ENCODE data around the gene LYL1.
A peak's percentile ranks its signal among the peaks of the same experiment; 100 is the strongest.

The LYL1 gene

GRCh38 chr19:13104360-13104847 is 1.7 kb upstream of the LYL1 start:
- DNase-seq: no peak

GRCh38 chr19:13103581-13104359 is 1.1 kb upstream of the LYL1 start:
- no peak for DNase-seq

DNA sequence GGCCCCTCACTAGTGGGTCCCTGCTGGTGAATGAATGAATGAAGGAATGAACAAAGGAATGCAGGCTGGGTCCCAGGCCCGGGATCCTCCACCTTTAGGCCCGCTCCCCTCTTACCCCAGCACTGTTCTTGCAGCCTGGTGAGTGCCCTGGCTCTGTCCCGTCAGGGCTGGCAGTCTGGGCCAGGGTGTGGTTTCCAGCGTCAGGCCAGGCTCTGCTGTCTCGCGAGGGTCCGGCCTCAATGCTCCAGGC is 317 bp downstream of the LYL1 start:
- DNase-seq: no peak

DNA sequence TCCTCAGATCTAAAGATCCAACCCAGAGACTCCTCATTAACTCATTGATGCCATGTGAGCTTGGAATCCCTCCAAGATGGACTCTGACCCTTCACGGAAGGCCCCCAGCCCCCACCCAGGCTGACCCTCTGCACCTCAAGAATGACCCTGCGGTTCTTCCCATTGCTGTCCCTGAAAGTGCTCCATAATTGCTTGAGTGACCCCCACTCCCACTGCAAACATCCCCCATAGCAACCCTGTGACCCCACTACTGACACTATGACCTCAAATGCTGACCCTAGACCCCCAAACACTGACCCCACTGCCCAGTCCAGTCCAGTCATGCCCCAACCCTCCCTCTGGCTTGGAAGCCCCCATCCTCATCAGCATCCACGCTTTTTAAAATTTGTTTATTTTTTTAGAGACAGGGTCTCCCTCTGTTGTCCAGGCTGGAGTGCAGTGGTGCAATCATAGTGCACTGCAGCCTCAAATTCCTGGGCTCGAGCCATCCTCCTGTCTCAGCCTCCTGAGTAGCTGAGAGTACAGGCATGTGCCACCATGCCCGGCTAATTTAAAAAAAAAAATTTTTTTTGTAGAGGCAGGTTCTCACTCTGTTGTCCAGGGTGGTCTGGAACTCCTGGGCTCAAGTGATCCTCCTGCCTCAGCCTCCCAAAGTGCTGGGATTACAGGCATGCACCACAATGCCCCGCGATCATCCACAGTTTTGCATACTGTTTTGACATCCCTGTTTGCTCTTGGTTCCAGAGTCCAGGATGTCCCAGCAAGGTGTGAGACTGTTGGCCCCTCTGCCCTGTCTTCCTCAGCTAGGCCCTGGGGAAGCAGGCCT is 855 bp downstream of the LYL1 start:
- DNase-seq: no peak

GRCh38 chr19:13100841-13101589 is 1.6 kb downstream of the LYL1 start:
- DNase-seq: no peak

GRCh38 chr19:13100031-13100588 is 2.5 kb downstream of the LYL1 start:
- peak; percentile 32 for DNase-seq

DNA sequence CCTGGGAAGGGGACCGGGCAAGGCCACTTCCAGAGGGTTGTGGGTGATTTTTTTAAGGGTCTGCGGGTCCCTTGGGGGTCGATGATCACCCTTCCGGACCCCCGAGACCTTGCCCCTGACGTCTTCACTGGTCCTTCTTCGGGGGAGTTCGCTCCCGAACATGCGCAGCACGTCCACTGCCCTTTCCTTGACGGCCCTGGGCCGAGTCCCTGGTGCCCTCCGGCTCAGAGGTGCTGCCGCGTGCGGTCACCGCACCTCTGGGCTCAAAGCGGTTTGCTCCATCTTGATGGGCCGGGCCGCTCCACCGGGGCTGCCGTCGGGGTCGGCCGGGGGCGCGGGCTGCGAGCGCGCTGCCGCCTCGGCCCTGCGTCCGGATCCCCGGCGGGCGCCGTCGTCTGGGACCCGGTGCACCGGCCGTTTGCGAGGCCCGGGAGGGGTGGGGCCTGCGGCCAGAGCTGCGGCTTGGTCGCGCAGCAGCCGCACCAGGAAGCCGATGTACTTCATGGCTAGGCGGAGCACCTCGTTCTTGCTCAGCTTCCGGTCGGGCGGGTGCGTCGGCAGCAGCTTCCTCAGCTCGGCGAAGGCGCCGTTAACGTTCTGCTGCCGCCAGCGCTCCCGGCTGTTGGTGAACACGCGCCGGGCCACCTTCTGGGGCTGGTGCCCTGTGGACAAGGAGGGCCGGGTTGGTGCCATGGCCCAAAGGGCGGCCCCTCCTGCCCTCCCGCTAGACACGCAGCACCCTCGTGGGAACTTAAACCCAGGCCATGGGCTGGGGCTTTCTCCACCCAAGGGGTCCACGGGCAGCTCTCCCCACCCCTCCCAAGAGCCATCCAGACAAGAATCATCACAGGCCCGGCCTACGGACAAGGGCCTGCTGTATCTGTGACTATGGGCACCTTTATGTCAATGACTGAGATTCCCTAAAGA is 3.3 kb downstream of the LYL1 start:
- DNase-seq: peak; percentile 62

GRCh38 chr19:13098277-13099072 is 4.2 kb downstream of the LYL1 start:
- peak; percentile 76 for DNase-seq

- no peak for DNase-seq
Observed at GRCh38 chr19:13097463-13098258, 5.0 kb downstream of the LYL1 start.

DNA sequence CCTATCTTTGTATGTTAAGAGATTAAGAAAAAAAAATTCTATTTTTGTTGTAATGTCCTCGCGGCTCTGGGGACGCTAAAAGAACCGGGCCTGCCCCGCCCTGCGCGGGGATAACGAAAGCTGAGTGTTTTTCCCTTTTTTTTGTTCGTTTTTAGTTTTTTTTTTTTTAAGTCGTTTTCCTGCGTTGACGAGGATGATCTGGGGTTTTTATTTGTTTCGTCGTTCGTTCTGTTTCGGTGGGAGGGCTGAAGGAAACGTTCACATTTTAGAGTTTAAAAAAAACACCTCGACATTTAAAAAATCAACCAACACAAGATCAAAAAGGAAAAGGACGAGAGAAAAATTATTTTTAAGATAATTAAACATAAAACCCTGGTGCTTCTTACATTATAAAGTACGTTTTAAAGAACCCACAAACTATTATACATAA is 5.6 kb downstream of the LYL1 start:
- DNase-seq: no peak

DNA sequence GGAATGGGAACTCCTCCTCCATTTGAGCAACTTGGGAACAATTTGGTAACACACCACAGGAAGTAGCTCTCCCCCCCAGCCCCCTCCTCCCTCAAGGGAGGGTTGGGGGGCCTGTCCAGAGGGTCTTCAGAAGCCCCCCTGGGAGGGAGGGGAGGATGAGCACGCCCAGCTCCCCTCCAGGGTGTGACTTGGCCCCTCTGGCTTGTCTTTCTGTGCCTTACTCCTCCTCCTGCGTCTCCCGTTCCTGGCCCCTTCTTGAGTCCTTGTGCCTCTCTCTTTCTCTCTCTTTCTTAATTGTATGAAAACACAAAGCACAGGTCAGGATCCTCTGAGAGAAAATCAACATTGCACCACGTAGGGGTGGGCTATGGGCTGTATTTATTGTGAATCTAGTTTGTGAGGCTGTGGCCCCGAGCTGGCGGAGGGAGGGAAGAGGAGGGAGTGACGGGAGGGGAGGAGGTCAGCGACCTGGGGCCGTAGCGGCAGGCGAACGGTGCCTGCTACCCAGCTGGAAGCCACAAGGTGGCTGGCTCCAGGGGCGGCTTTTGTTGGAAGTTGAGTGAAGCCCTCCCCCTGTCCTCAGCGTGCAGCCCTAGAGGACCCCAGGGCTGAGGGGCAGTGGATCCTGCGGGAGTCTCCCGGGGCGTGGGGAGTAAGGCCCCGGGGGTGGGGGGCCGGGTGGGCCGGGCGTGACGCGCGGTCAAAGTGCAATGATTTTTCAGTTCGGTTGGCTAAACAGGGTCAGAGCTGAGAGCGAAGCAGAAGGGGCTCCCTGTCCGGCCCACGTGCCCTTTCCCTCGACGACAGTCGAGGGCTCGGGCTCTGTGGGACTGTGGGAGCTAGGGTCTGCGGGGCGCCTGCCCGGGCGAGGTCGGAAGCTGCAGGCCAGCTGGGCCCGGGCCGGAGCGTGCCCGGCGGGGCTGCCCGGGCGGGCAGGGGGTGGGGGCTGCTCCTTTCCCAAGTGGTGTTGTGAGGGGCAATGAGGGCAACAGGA is 6.4 kb downstream of the LYL1 start:
- DNase-seq: no peak

DNA sequence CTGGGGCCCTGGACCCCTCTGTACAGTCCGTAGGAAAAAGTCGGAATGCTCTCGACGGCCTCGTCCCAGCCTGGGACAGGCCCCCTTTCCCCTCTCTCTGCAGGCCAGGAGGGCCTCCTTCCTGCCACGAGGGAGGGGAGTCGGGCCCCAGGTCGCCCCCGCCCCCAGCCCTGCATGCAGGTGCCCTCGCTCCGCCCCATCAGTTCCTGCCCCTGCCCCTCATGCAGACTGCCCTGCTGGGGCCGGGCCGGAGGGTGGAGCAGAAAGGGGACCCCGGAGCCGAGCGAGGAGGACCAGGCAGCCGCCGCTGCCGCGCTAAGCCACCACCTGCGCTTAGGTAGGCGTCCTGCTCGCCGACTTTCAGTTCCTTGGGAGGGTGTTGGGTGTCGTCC is 7.3 kb downstream of the LYL1 start:
- DNase-seq: no peak

GRCh38 chr19:13094771-13095392 is 7.8 kb downstream of the LYL1 start:
- DNase-seq: no peak

DNA sequence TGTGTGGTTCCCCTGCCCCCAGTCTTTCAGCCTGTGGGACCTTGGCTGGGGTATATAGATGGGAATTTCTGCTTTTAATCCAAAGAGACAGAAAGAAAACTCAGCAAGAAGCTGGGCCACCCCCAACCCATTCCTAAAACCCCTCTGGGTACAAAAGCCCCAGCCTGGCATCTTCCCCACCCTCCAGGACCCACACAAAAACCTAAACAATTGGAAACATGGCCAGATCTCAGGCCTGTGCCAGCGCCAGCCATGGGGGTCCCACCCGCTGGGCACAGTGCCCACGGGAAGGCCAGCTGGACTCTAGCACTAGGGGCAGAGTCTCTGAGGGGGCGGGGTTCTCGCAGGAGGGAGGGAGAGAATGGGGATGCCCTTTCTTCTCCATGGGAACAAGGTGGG is 8.6 kb downstream of the LYL1 start:
- no peak for DNase-seq

DNA sequence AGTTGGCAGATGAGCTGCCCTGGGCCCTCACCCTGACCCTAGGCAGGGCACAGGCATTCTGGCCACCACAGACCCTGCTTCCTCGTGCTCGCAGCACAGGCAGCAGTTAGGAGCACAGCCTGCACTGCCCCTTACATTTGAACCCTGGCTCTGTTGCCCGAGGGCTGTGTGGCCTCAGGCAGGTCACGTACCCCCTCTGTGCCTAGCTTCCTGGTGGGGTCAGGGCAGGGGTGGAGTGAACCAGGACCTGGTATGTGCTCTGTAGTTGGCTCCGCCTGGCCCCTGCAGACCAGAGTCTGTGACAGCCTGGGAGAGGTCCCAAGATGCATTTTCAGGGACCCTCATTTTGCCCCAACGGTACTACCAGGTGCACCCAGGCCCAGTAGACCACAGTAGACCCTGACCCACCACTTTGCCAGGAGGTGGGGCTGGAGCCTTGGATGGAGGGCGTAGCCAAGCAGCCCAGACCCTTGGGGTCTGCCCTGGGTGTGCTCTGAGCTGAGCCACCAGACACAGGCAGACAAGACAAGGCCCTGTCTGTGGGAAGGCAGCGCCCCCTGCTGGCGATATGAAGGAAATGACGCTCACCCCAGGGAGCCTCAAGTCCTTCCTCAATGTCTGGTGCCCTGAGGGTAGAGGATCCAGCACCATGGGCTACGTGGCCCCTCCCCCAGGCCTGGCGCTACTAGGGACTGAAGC is 9.1 kb downstream of the LYL1 start:
- peak; percentile 84 for DNase-seq

GRCh38 chr19:13092606-13093235 is 9.9 kb downstream of the LYL1 start:
- DNase-seq: no peak

- no peak for DNase-seq
Observed at GRCh38 chr19:13092158-13092543, 10.5 kb downstream of the LYL1 start.
